Endothelial cell of umbilical vein (primary cell): ENCODE results near the gene PLEKHG1. TPM values are rescaled to one million over a fixed set of nuclear protein-coding genes. Genes with fewer than 3 reads are reported as not detected.

Source experiments
- BruUV-seq: library from RNA; stranded (reverse); fragments of 400-500 nt; replicated peaks from 2 replicates; lab custom pipeline; 2021; lab: Mats Ljungman, UMichigan
- CTCF ChIA-PET: fragments of 300-600, 350-600 bp; sonication (Branson Sonifier 250); formaldehyde crosslinking; loops from one replicate; lab custom pipeline; 2021; ENCODE audit warnings: antibody characterized with exemption, inconsistent platforms; lab: Charles Lee
- POLR2A ChIA-PET: fragments of 300-600, 350-600 bp; sonication (Branson Sonifier 250); formaldehyde crosslinking; loops from one replicate; lab custom pipeline; 2021; ENCODE audit warnings: antibody characterized with exemption, inconsistent platforms; lab: Charles Lee
- DNase-seq: peaks from one replicate; pipeline ENCODE4 v3.0.0-alpha.2; 2011; ENCODE audit warnings: low read depth, low spot score
- FAIRE-seq: peaks from 2 replicates; lab custom pipeline; 2011; peaks lifted over from hg19 to GRCh38; lab: Jason Lieb, UNC
- H2AFZ ChIP-seq: 2 replicates; pipeline ENCODE4 v1.6.0; 2012; ENCODE audit warnings: low read depth, low read length, control low read depth, inconsistent platforms
- H3K27ac ChIP-seq: 2 replicates; pipeline ENCODE4 v1.5.1; 2011; ENCODE audit warnings: low read depth, mild to moderate bottlenecking, control low read depth, low read length, moderate library complexity; ENCODE audit not compliant: insufficient read depth
- H3K27me3 ChIP-seq, 2 experiments: 2 replicates each; pipeline versions ENCODE4 v1.6.0 to v1.6.1; 2011; ENCODE audit warnings: low read length in 2 of 2, mixed read lengths in 1 of 2; ENCODE audit not compliant: control insufficient read depth in 2 of 2, insufficient read depth in 2 of 2
- H3K36me3 ChIP-seq, 2 experiments: 2 replicates in 1 of 2; 3 replicates in 1 of 2; pipeline ENCODE4 v1.5.1; 2011; ENCODE audit warnings: low read length in 2 of 2, mild to moderate bottlenecking in 1 of 2, moderate library complexity in 1 of 2; ENCODE audit not compliant: control insufficient read depth in 2 of 2, insufficient read depth in 2 of 2; ENCODE audit errors: extremely low read depth in 1 of 2
- H3K4me1 ChIP-seq: 3 replicates; pipeline ENCODE4 v1.5.1; 2011; ENCODE audit warnings: mild to moderate bottlenecking, low read length; ENCODE audit not compliant: control insufficient read depth, insufficient read depth; ENCODE audit errors: extremely low read depth
- H3K4me2 ChIP-seq: 2 replicates; pipeline ENCODE4 v1.6.1; 2011; ENCODE audit warnings: low read length, control low read depth, mixed read lengths; ENCODE audit not compliant: insufficient read depth
- H3K4me3 ChIP-seq, 3 experiments: fragments of 200-600 bp in 1 of 3; sonication (generic), shearing (Covaris generic) in 1 of 3; replicated peaks in 1 of 3; 2 replicates each; pipeline ENCODE4 v1.5.1; 2011 to 2016; ENCODE audit warnings: control low read depth in 3 of 3, low read length in 3 of 3, mild to moderate bottlenecking in 2 of 3, inconsistent platforms in 1 of 3, low read depth in 1 of 3, moderate library complexity in 1 of 3; ENCODE audit not compliant: insufficient read depth in 1 of 3
- H3K79me2 ChIP-seq: 2 replicates; pipeline ENCODE4 v1.6.0; 2012; ENCODE audit warnings: low read length, inconsistent platforms; ENCODE audit not compliant: control insufficient read depth, insufficient read depth
- H3K9ac ChIP-seq: replicated peaks from 2 replicates; pipeline ENCODE3; 2011; ENCODE audit warnings: low read length, control low read depth; ENCODE audit not compliant: insufficient read depth; ENCODE audit errors: extremely low read depth
- H3K9me1 ChIP-seq: replicated peaks from 3 replicates; pipeline ENCODE4 v1.6.0; 2011; ENCODE audit warnings: mild to moderate bottlenecking, low read length; ENCODE audit not compliant: control insufficient read depth, insufficient read depth; ENCODE audit errors: extremely low read depth
- H3K9me3 ChIP-seq: replicated peaks from 2 replicates; pipeline ENCODE4 v1.5.1; 2012; ENCODE audit warnings: low read length, inconsistent platforms; ENCODE audit not compliant: control insufficient read depth, insufficient read depth
- H4K20me1 ChIP-seq: replicated peaks from 2 replicates; pipeline ENCODE3; 2011; ENCODE audit warnings: mild to moderate bottlenecking, low read length; ENCODE audit not compliant: control insufficient read depth, insufficient read depth; ENCODE audit errors: extremely low read depth
- CTCF ChIP-seq, 2 donors: IDR thresholded peaks; 1 replicate in 1 of 2; 2 replicates in 1 of 2; pipeline ENCODE4 v1.5.1; 2011; ENCODE audit warnings: low read length in 2 of 2, mild to moderate bottlenecking in 2 of 2, moderate library complexity in 2 of 2, control low read depth in 1 of 2, inconsistent platforms in 1 of 2, low read depth in 1 of 2; ENCODE audit not compliant: insufficient read depth in 1 of 2; ENCODE audit errors: extremely low read depth in 1 of 2
- EZH2 ChIP-seq: IDR thresholded peaks from 2 replicates; pipeline ENCODE4 v1.6.1; 2012; ENCODE audit warnings: borderline replicate concordance, low read depth, mild to moderate bottlenecking, moderate library complexity, low read length, inconsistent platforms; ENCODE audit not compliant: severe bottlenecking
- FOS ChIP-seq: IDR thresholded peaks from 2 replicates; pipeline ENCODE4 v1.6.1; 2011; ENCODE audit warnings: mild to moderate bottlenecking, low read length, moderate library complexity, borderline replicate concordance; ENCODE audit not compliant: insufficient read depth
- GATA2 ChIP-seq: IDR thresholded peaks from 2 replicates; pipeline ENCODE4 v1.7.0; 2011; ENCODE audit warnings: low read depth, mild to moderate bottlenecking, moderate library complexity, mixed read lengths, low read length; ENCODE audit not compliant: insufficient read length, insufficient read depth
- JUN ChIP-seq: IDR thresholded peaks from 2 replicates; pipeline ENCODE4 v1.6.1; 2011; ENCODE audit warnings: borderline replicate concordance, low read depth; ENCODE audit not compliant: insufficient read length, insufficient read depth
- MAX ChIP-seq: IDR thresholded peaks from 2 replicates; pipeline ENCODE4 v1.6.1; 2011; ENCODE audit not compliant: insufficient read depth, insufficient read length
- MYC ChIP-seq: IDR thresholded peaks from one replicate; pipeline ENCODE4 v1.6.1; 2011; ENCODE audit warnings: mild to moderate bottlenecking, low read depth, low read length
- POLR2A ChIP-seq: IDR thresholded peaks from 2 replicates; pipeline ENCODE4 v1.6.1; 2012; ENCODE audit warnings: low read depth, mild to moderate bottlenecking, control low read depth, low read length
- POLR2AphosphoS5 ChIP-seq: IDR thresholded peaks from 2 replicates; pipeline ENCODE4 v1.6.1; 2012; ENCODE audit warnings: low read depth, mild to moderate bottlenecking, control low read depth, low read length, moderate library complexity; ENCODE audit not compliant: insufficient read depth
- dilution Hi-C: fragments of 300-500 bp; cut with MboI; formaldehyde crosslinking; loops from one replicate; pipeline ENCODE4 v1.15.0; 2019; ENCODE audit warnings: low sequenced_read_pairs; ENCODE audit not compliant: extremely low pct_ligation_motif_present
- intact Hi-C: fragments of 100-400 bp; cut with micrococcal nuclease; formaldehyde crosslinking; loops from one replicate; pipeline ENCODE4 v1.10.0; 2022
- polyA plus RNA-seq, 4 experiments: library from polyadenylated mRNA; depleted of rRNA in 3 of 4; stranded (reverse) in 3 of 4; unstranded in 1 of 4; fragments of >200 nt; gene quantifications; 2 replicates each; pipeline versions ENCODE4 v1.2.1 to v1.2.3, GENCODE V29; 2011 to 2012; ENCODE audit warnings: missing spikeins in 1 of 4
- total RNA-seq: library from RNA; stranded (reverse); gene quantifications from 2 replicates; pipeline ENCODE4 v1.2.3, GENCODE V29; 2021

PLEKHG1 gene
- total and polyA plus RNA-seq, 2 donors (not counting 3 experiments of a cell fraction or from before 2014, with no cell fraction given), result 8.8 to 62.5 TPM

GRCh38 chr6:150610584-150610983 is 10.9 kb downstream of the PLEKHG1 start:
- intact Hi-C loops (no loop called here), dilution Hi-C loops (no loop called here)
- H3K79me2 ChIP-seq, result no peaks in the 10 kb centered on the region
- H3K9me3 ChIP-seq, result no peaks in the 10 kb centered on the region
- no TSS peak for BruUV-seq
- H3K36me3 ChIP-seq, result no peaks in the 10 kb centered on the region
- TF ChIP-seq FOS (no peak), POLR2AphosphoS5 (no peak), GATA2 (no peak), MAX (no peak), MYC (no peak), POLR2A (no peak), JUN (no peak), EZH2 (no peak), CTCF (IDR thresholded peaks at IDR 0.05; ENCODE audit: extremely low read depth in 1 of 2, insufficient read depth in 1 of 2, low read depth in 1 of 2, low read length in 2 of 2) (no peak)
- H2AFZ ChIP-seq, result no peak overlapping the region
- no peak overlapping the region for H3K4me2 ChIP-seq
- ChIA-PET POLR2A (no interaction called here), CTCF (interaction anchor here (0.9 to 2.7 kb wide), 5 partner anchors 8 to 215 kb away, joined by 3 to 12 read pairs (median 3); no protein-coding TSS in a partner anchor)
- no peaks in the 10 kb centered on the region for H3K9me1 ChIP-seq
- H3K27ac ChIP-seq, result no peak overlapping the region
- FAIRE-seq (no peak), DNase-seq (no peak)
- no peak overlapping the region for H3K4me3 ChIP-seq
- no peaks in the 10 kb centered on the region for H4K20me1 ChIP-seq
- H3K4me1 ChIP-seq, result peaks cover 4% of the 10 kb centered on the region
- no peak overlapping the region for H3K9ac ChIP-seq
- H3K27me3 ChIP-seq, result no peaks in the 10 kb centered on the region
